Activated CD4-positive, alpha-beta memory T cell treated with anti-CD3 and anti-CD28 coated beads for 36 hours (primary cell): ENCODE results near the gene TCL1B. TPM values are rescaled to one million over a fixed set of nuclear protein-coding genes. Genes with fewer than 3 reads are reported as not detected.
A peak's percentile ranks its signal among the peaks of the same experiment; 100 is the strongest.

Source experiments
- CTCF ChIA-PET: fragments of 350-600 bp; sonication (Branson Sonifier 250); formaldehyde crosslinking; loops from one replicate; lab custom pipeline; 2021; ENCODE audit warnings: antibody characterized with exemption, inconsistent platforms; lab: Charles Lee
- POLR2A ChIA-PET: fragments of 350-600 bp; sonication (Branson Sonifier 250); formaldehyde crosslinking; loops from one replicate; lab custom pipeline; 2021; ENCODE audit warnings: antibody characterized with exemption; lab: Charles Lee
- DNase-seq: peaks from one replicate; pipeline ENCODE4 v3.0.0-alpha.2; 2020
- H3K27ac Mint-ChIP-seq: one replicate; pipeline ENCODE4 v1.8.0; 2021; ENCODE audit warnings: mixed read lengths
- H3K27me3 Mint-ChIP-seq: one replicate; pipeline ENCODE4 v1.8.0; 2021; ENCODE audit warnings: mixed read lengths
- H3K36me3 Mint-ChIP-seq: one replicate; pipeline ENCODE4 v1.8.0; 2021; ENCODE audit warnings: mixed read lengths
- H3K4me1 Mint-ChIP-seq: one replicate; pipeline ENCODE4 v1.8.0; 2021; ENCODE audit warnings: low read depth, mixed read lengths
- H3K4me3 Mint-ChIP-seq: one replicate; pipeline ENCODE4 v1.8.0; 2021; ENCODE audit warnings: mild to moderate bottlenecking, mixed read lengths
- H3K9me3 Mint-ChIP-seq: one replicate; pipeline ENCODE4 v1.8.0; 2021; ENCODE audit warnings: mixed read lengths
- intact Hi-C: fragments of 100-400 bp; cut with micrococcal nuclease; formaldehyde crosslinking; loops from one replicate; pipeline ENCODE4 v1.15.1; 2023
- total RNA-seq, 2 experiments: library from RNA; stranded (reverse); gene quantifications; one replicate each; pipeline ENCODE4 v1.2.3, GENCODE V29; 2021

Gene TCL1B
- total RNA-seq, 2 experiments from 2014 or later: not detected

GRCh38 chr14:95674613-95675012 lies 11.6 kb upstream of the TCL1B start:
- ChIA-PET POLR2A (interaction anchor here (0.7 kb wide), 1 partner anchor 190 kb away, joined by 3 read pairs; no protein-coding TSS in a partner anchor), CTCF (no interaction called here)
- no peaks in the 10 kb centered on the region for H3K4me1 Mint-ChIP-seq
- intact Hi-C loops: no loop called here
- no peaks in the 10 kb centered on the region for H3K36me3 Mint-ChIP-seq
- H3K4me3 Mint-ChIP-seq: no peak overlapping the region
- H3K27me3 Mint-ChIP-seq: peaks cover 22% of the 10 kb centered on the region
- no peak overlapping the region for H3K27ac Mint-ChIP-seq
- no peaks in the 10 kb centered on the region for H3K9me3 Mint-ChIP-seq
- no peak for DNase-seq

GRCh38 chr14:95675486-95675885 lies 10.7 kb upstream of the TCL1B start:
- CTCF ChIA-PET: no interaction called here
- H3K27ac Mint-ChIP-seq: no peak overlapping the region

GRCh38 chr14:95677179-95677835 lies 8.9 kb upstream of the TCL1B start:
- intact Hi-C loops: no loop called here
- H3K36me3 Mint-ChIP-seq: no peaks in the 10 kb centered on the region

More at GRCh38 chr14:95675486-95675885, 10.7 kb upstream of the TCL1B start:
- POLR2A ChIA-PET: no interaction called here
- Mint-ChIP-seq H3K27me3 (peaks cover 22% of the 10 kb centered on the region), H3K4me1 (no peaks in the 10 kb centered on the region), H3K4me3 (no peak overlapping the region), H3K9me3 (no peaks in the 10 kb centered on the region), H3K36me3 (no peaks in the 10 kb centered on the region)
- DNase-seq: no peak
- intact Hi-C loops: no loop called here

GRCh38 chr14:95679148-95679815 lies 6.9 kb upstream of the TCL1B start:
- POLR2A ChIA-PET: no interaction called here
- Mint-ChIP-seq H3K27ac (no peak overlapping the region), H3K4me1 (no peaks in the 10 kb centered on the region), H3K9me3 (no peaks in the 10 kb centered on the region), H3K4me3 (no peak overlapping the region), H3K27me3 (peaks cover 17% of the 10 kb centered on the region), H3K36me3 (no peaks in the 10 kb centered on the region)
- CTCF ChIA-PET: no interaction called here
- intact Hi-C loops: no loop called here
- no peak for DNase-seq

More at GRCh38 chr14:95677179-95677835, 8.9 kb upstream of the TCL1B start:
- H3K27me3 Mint-ChIP-seq: peaks cover 17% of the 10 kb centered on the region
- H3K9me3 Mint-ChIP-seq: no peaks in the 10 kb centered on the region
- no peak overlapping the region for H3K4me3 Mint-ChIP-seq
- H3K4me1 Mint-ChIP-seq: no peaks in the 10 kb centered on the region
- no peak overlapping the region for H3K27ac Mint-ChIP-seq
- no peak for DNase-seq
- POLR2A ChIA-PET: no interaction called here
- CTCF ChIA-PET: no interaction called here

- CTCF ChIA-PET: interaction anchor here (0.9 kb wide), 1 partner anchor 103 kb away, joined by 3 read pairs; no protein-coding TSS in a partner anchor
- POLR2A ChIA-PET: no interaction called here
These were observed 6.1 kb upstream of the TCL1B start for GRCh38 chr14:95679998-95680735.

GRCh38 chr14:95681153-95681552 lies 5.1 kb upstream of the TCL1B start:
- Mint-ChIP-seq H3K27ac (no peak overlapping the region), H3K27me3 (peaks cover 12% of the 10 kb centered on the region), H3K4me1 (no peaks in the 10 kb centered on the region), H3K4me3 (no peak overlapping the region), H3K9me3 (no peaks in the 10 kb centered on the region), H3K36me3 (no peaks in the 10 kb centered on the region)
- no peak for DNase-seq
- intact Hi-C loops: loop anchor here (10.0 kb wide), 1 partner anchor 236 kb away; no protein-coding TSS in a partner anchor
- ChIA-PET POLR2A (no interaction called here), CTCF (interaction anchor here (0.9 kb wide), 1 partner anchor 104 kb away, joined by 3 read pairs; no protein-coding TSS in a partner anchor)

More at GRCh38 chr14:95679998-95680735, 6.1 kb upstream of the TCL1B start:
- no peaks in the 10 kb centered on the region for H3K9me3 Mint-ChIP-seq
- peaks cover 17% of the 10 kb centered on the region for H3K27me3 Mint-ChIP-seq
- DNase-seq: no peak
- H3K36me3 Mint-ChIP-seq: no peaks in the 10 kb centered on the region
- no peak overlapping the region for H3K4me3 Mint-ChIP-seq
- no peak overlapping the region for H3K27ac Mint-ChIP-seq
- intact Hi-C loops: loop anchor here (10.0 kb wide), 1 partner anchor 235 kb away; no protein-coding TSS in a partner anchor
- no peaks in the 10 kb centered on the region for H3K4me1 Mint-ChIP-seq

- no peak overlapping the region for H3K4me3 Mint-ChIP-seq
- ChIA-PET POLR2A (no interaction called here), CTCF (interaction anchor here (0.6 to 2.7 kb wide), 11 partner anchors 16 to 269 kb away, joined by 3 to 23 read pairs (median 3); no protein-coding TSS in a partner anchor)
- no peaks in the 10 kb centered on the region for H3K9me3 Mint-ChIP-seq
- DNase-seq: peak; percentile 45
- intact Hi-C loops: loop anchor here (1.0 to 10.0 kb wide), 2 partner anchors 122 to 239 kb away; no protein-coding TSS in a partner anchor
- peaks cover 6% of the 10 kb centered on the region for H3K27me3 Mint-ChIP-seq
- H3K36me3 Mint-ChIP-seq: no peaks in the 10 kb centered on the region
- H3K4me1 Mint-ChIP-seq: no peaks in the 10 kb centered on the region
- no peak overlapping the region for H3K27ac Mint-ChIP-seq
These were observed 2.4 kb upstream of the TCL1B start for GRCh38 chr14:95683793-95684192.

- Mint-ChIP-seq H3K9me3 (no peaks in the 10 kb centered on the region), H3K4me1 (no peaks in the 10 kb centered on the region), H3K36me3 (no peaks in the 10 kb centered on the region), H3K27me3 (peaks cover 4% of the 10 kb centered on the region), H3K27ac (no peak overlapping the region), H3K4me3 (no peak overlapping the region)
- POLR2A ChIA-PET: no interaction called here
- DNase-seq: no peak
- intact Hi-C loops: loop anchor here (10.0 kb wide), 1 partner anchor 242 kb away; no protein-coding TSS in a partner anchor
- CTCF ChIA-PET: no interaction called here
These were observed 709 bp downstream of the TCL1B start for GRCh38 chr14:95686935-95687334.

- intact Hi-C loops: loop anchor here (10.0 kb wide), 1 partner anchor 245 kb away; no protein-coding TSS in a partner anchor
- DNase-seq: no peak
- Mint-ChIP-seq H3K27ac (no peak overlapping the region), H3K9me3 (no peaks in the 10 kb centered on the region), H3K4me1 (no peaks in the 10 kb centered on the region), H3K36me3 (no peaks in the 10 kb centered on the region), H3K27me3 (peaks cover 11% of the 10 kb centered on the region), H3K4me3 (no peak overlapping the region)
- ChIA-PET POLR2A (no interaction called here), CTCF (interaction anchor here (0.6 kb wide), 1 partner anchor 809 kb away, joined by 3 read pairs; no protein-coding TSS in a partner anchor)
These were observed 3.2 kb downstream of the TCL1B start for GRCh38 chr14:95689441-95689840.

- CTCF ChIA-PET: no interaction called here
- Mint-ChIP-seq H3K36me3 (no peaks in the 10 kb centered on the region), H3K27me3 (peaks cover 13% of the 10 kb centered on the region), H3K4me1 (no peaks in the 10 kb centered on the region), H3K27ac (no peak overlapping the region), H3K4me3 (no peak overlapping the region), H3K9me3 (no peaks in the 10 kb centered on the region)
- intact Hi-C loops: no loop called here
- POLR2A ChIA-PET: no interaction called here
- DNase-seq: no peak
These were observed 4.6 kb downstream of the TCL1B start for GRCh38 chr14:95690815-95691214.

- H3K36me3 Mint-ChIP-seq: no peaks in the 10 kb centered on the region
- H3K27me3 Mint-ChIP-seq: peaks cover 14% of the 10 kb centered on the region
- H3K27ac Mint-ChIP-seq: no peak overlapping the region
- DNase-seq: no peak
- H3K9me3 Mint-ChIP-seq: no peaks in the 10 kb centered on the region
- ChIA-PET POLR2A (no interaction called here), CTCF (no interaction called here)
- H3K4me1 Mint-ChIP-seq: no peaks in the 10 kb centered on the region
- no peak overlapping the region for H3K4me3 Mint-ChIP-seq
- intact Hi-C loops: no loop called here
These were observed 5.4 kb downstream of the TCL1B start for GRCh38 chr14:95691591-95691990.

- ChIA-PET CTCF (no interaction called here), POLR2A (no interaction called here)
- intact Hi-C loops: no loop called here
- Mint-ChIP-seq H3K36me3 (no peaks in the 10 kb centered on the region), H3K27ac (no peak overlapping the region), H3K9me3 (no peaks in the 10 kb centered on the region), H3K4me3 (no peak overlapping the region), H3K27me3 (peaks cover 15% of the 10 kb centered on the region), H3K4me1 (no peaks in the 10 kb centered on the region)
- no peak for DNase-seq
These were observed 5.9 kb downstream of the TCL1B start for GRCh38 chr14:95692109-95692508.
